Thoracic aorta (tissue), 2 donors: ENCODE results near the gene LAP3. TPM values are rescaled to one million over a fixed set of nuclear protein-coding genes. Genes with fewer than 3 reads are reported as not detected.

Experiments used
- ATAC-seq: fragments of 150-250 bp; one replicate; pipeline ENCODE4 v1.8.0; 2017; ENCODE audit warnings: low read depth; ENCODE audit not compliant: insufficient number of reproducible peaks, low FRiP score
- DNase-seq: peaks from one replicate; pipeline ENCODE4 v3.0.0-alpha.2; 2020; ENCODE audit warnings: low spot score
- H3K27ac ChIP-seq, 2 donors: fragments of 200-600 bp; sonication (generic); 1 replicate in 1 of 2; 2 replicates in 1 of 2; pipeline ENCODE4 v1.5.1; 2016; ENCODE audit warnings: mild to moderate bottlenecking in 2 of 2, moderate library complexity in 2 of 2
- H3K27me3 ChIP-seq: fragments of 200-600 bp; sonication (generic); replicated peaks from 2 replicates; pipeline ENCODE4 v1.6.0; 2016; ENCODE audit warnings: mild to moderate bottlenecking; ENCODE audit not compliant: insufficient read depth
- H3K36me3 ChIP-seq: fragments of 200-600 bp; sonication (generic); one replicate; pipeline ENCODE4 v1.5.1; 2016
- H3K4me1 ChIP-seq, 2 donors: fragments of 200-600 bp; sonication (generic); 1 replicate in 1 of 2; 2 replicates in 1 of 2; pipeline versions ENCODE4 v1.5.1 to v1.6.0; 2016; ENCODE audit warnings: low read depth in 2 of 2, mild to moderate bottlenecking in 1 of 2; ENCODE audit not compliant: control insufficient read depth in 1 of 2
- H3K4me3 ChIP-seq: fragments of 200-600 bp; sonication (generic); 2 replicates; pipeline ENCODE4 v1.5.1; 2016; ENCODE audit warnings: mild to moderate bottlenecking
- H3K9me3 ChIP-seq: fragments of 200-600 bp; sonication (generic); 2 replicates; pipeline ENCODE4 v1.5.1; 2016
- CTCF ChIP-seq: fragments of 200-600 bp; sonication (generic); IDR thresholded peaks from one replicate; pipeline ENCODE4 v1.5.1; 2019; ENCODE audit warnings: antibody characterized with exemption
- total RNA-seq, 2 donors: library from RNA; depleted of rRNA; stranded (reverse); fragments of >200 nt; gene quantifications; one replicate each; pipeline versions ENCODE4 v1.1.0 to v1.2.3, GENCODE V29; 2016

The LAP3 gene
- total RNA-seq, 2 donors from 2014 or later = 83.3 to 91.2 TPM

GRCh38 chr4:17556498-17556897, 20.5 kb upstream of the LAP3 start:
- Histone ChIP-seq H3K27me3 (no peaks in the 10 kb centered on the region), H3K4me1 (no peaks in the 10 kb centered on the region), H3K36me3 (no peaks in the 10 kb centered on the region), H3K9me3 (no peaks in the 10 kb centered on the region), H3K27ac (no peak overlapping the region), H3K4me3 (no peak overlapping the region)
- no peak for ATAC-seq
- TF ChIP-seq CTCF = no peak
- no peak for DNase-seq

- Histone ChIP-seq H3K9me3 (no peaks in the 10 kb centered on the region), H3K4me1 (no peaks in the 10 kb centered on the region), H3K27ac (no peak overlapping the region), H3K27me3 (no peaks in the 10 kb centered on the region), H3K4me3 (no peak overlapping the region), H3K36me3 (no peaks in the 10 kb centered on the region)
- TF ChIP-seq CTCF = no peak
- no peak for DNase-seq
- ATAC-seq = no peak
Observed at GRCh38 chr4:17557880-17558279, 19.1 kb upstream of the LAP3 start.

- H3K4me1 ChIP-seq = no peaks in the 10 kb centered on the region
- no peak for TF ChIP-seq CTCF
- no peak overlapping the region for H3K4me3 ChIP-seq
- H3K27ac ChIP-seq = no peak overlapping the region
- H3K36me3 ChIP-seq = no peaks in the 10 kb centered on the region
- no peak for DNase-seq
- ATAC-seq = no peak
- no peaks in the 10 kb centered on the region for H3K27me3 ChIP-seq
- H3K9me3 ChIP-seq = no peaks in the 10 kb centered on the region
Observed at GRCh38 chr4:17558941-17559708, 17.9 kb upstream of the LAP3 start.

GRCh38 chr4:17559709-17560048, 17.3 kb upstream of the LAP3 start:
- no peak for ATAC-seq

More at GRCh38 chr4:17559709-17560048, 17.3 kb upstream of the LAP3 start:
- no peak for TF ChIP-seq CTCF
- Histone ChIP-seq H3K36me3 (no peaks in the 10 kb centered on the region), H3K4me3 (no peak overlapping the region), H3K4me1 (no peaks in the 10 kb centered on the region), H3K27me3 (no peaks in the 10 kb centered on the region), H3K9me3 (no peaks in the 10 kb centered on the region), H3K27ac (no peak overlapping the region)
- DNase-seq = no peak
